Stomach (tissue), 9 donors: ENCODE data around the gene TMA7. TPM values are rescaled to one million over a fixed set of nuclear protein-coding genes. Genes with fewer than 3 reads are reported as not detected.
"Not testable (repeated sequence)": the region's sequence is repeated elsewhere in the genome, so short reads cannot be mapped to it uniquely, and the experiment has no call there.

ENCODE experiments used
- DNase-seq, 2 donors: peaks; one replicate each; pipeline versions ENCODE4 v3.0.0 to v3.0.0-alpha.2; 2013 to 2019
- H3K27ac ChIP-seq, 5 donors: fragments of 200-600 bp in 4 of 5; sonication (generic) in 4 of 5; one replicate each; pipeline ENCODE4 v1.5.1; 2013 to 2019; ENCODE audit warnings: mild to moderate bottlenecking in 1 of 5, moderate library complexity in 1 of 5
- H3K27me3 ChIP-seq, 3 donors: fragments of 200-600 bp; sonication (generic); one replicate each; pipeline ENCODE4 v1.5.1; 2017 to 2019; ENCODE audit warnings: mixed run types in 1 of 3
- H3K36me3 ChIP-seq, 4 donors: fragments of 200-600 bp; sonication (generic); 1 replicate in 3 of 4; 2 replicates in 1 of 4; pipeline ENCODE4 v1.5.1; 2016 to 2019
- H3K4me1 ChIP-seq, 4 donors: fragments of 200-600 bp; sonication (generic); one replicate each; pipeline ENCODE4 v1.5.1; 2016 to 2019
- H3K4me3 ChIP-seq, 4 donors: fragments of 200-600 bp; sonication (generic) in 3 of 4; one replicate each; pipeline ENCODE4 v1.5.1; 2016 to 2019; ENCODE audit warnings: mild to moderate bottlenecking in 1 of 4
- H3K9me3 ChIP-seq, 4 donors: fragments of 200-600 bp; sonication (generic); one replicate each; pipeline ENCODE4 v1.5.1; 2016 to 2019
- EP300 ChIP-seq: sonication (generic); formaldehyde crosslinking; IDR thresholded peaks from one replicate; pipeline ENCODE4 v1.6.1; 2017; ENCODE audit warnings: antibody characterized with exemption
- POLR2A ChIP-seq, 4 donors: fragments of 450-650 bp; IDR thresholded peaks; one replicate each; pipeline ENCODE4 v1.6.1; 2016; ENCODE audit warnings: antibody characterized with exemption in 4 of 4, control low read depth in 2 of 4, mild to moderate bottlenecking in 1 of 4, moderate library complexity in 1 of 4
- POLR2AphosphoS5 ChIP-seq, 3 donors: sonication (generic); formaldehyde crosslinking; IDR thresholded peaks; one replicate each; pipeline ENCODE4 v1.6.1; 2016; ENCODE audit warnings: antibody characterized with exemption in 3 of 3
- WGBS, 5 donors: extraction: QIAGEN DNeasy Blood & Tissue Kit in 3 of 5; methylation state at CpG; one replicate each; pipeline versions ENCODE4 v1.1.5 to v1.1.7; 2013 to 2018; 5-methylcytosine and 5-hydroxymethylcytosine counted together
- intact Hi-C: fragments of 100-400 bp; cut with DNase I; formaldehyde crosslinking; loops from one replicate; pipeline ENCODE4 v1.15.1; 2023; ENCODE audit warnings: low total_unique reads
- polyA plus RNA-seq, 3 donors: library from polyadenylated mRNA; stranded (reverse); fragments of 200-250 nt; gene quantifications; one replicate each; pipeline ENCODE4 v1.2.3, GENCODE V29; 2013
- total RNA-seq, 5 donors: library from RNA; depleted of rRNA; stranded (reverse); fragments of >200 nt; gene quantifications; one replicate each; pipeline versions ENCODE4 v1.1.0 to v1.2.3, GENCODE V29; 2014 to 2016
- TF ChIP-seq, protein P1 (sequence below), 7 experiments: fragments of 450-650 bp in 4 of 7; fragments of 200-600 bp in 3 of 7; sonication (generic) in 3 of 7; IDR thresholded peaks; one replicate each; pipeline ENCODE4 v1.5.1; 2016 to 2019; ENCODE audit warnings: antibody characterized with exemption in 7 of 7, control low read depth in 2 of 7, mild to moderate bottlenecking in 1 of 7
- donor health status: healthy with polysubstance abuse.
- donor health status: Bipolar disorder and iron deficiency.
- donor health status: healthy.

Gene TMA7
- total and polyA plus RNA-seq, 8 donors, result 107 to 702 (median 266) TPM

DNA sequence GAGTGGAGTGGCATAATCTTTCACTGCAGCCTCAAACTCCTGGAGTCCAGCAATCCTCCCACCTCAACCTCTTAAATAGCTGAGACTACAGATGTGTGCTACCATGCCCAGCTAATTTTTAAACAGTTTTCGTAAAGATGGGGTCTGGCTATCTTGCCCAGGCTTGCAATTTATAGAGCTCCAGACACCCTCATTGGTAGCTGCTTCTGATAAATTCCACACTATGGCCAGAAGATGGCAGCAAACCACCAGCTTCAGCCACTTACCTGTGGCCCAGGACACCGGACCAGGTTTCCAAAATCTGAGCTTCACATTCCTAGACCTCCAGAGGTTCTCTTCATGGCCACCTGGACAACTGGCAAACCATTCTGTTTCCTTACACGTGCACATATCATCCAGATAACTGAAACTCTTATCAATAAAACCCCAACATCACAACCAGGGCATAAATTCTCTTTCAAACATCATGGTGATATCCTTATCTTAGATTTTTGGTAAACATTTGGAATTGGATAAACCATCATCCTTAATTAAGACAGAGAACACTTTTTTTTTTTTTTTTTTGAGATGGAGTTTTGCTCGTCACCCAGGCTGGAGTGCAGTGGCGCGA, 39.1 kb upstream of the TMA7 start:
- intact Hi-C loops, result loop anchor here (2.0 kb wide), 1 partner anchor 34 kb away; no protein-coding TSS in a partner anchor

GRCh38 chr3:48401434-48401901, 38.6 kb upstream of the TMA7 start:
- Histone ChIP-seq H3K27ac (peak overlapping the region; percentile 3 to 87 (median 78)), H3K36me3 (peaks cover 22 to 37% (median 30%) of the 10 kb centered on the region in 4 donors), H3K4me1 (peaks cover 0 to 21% (median 16%) of the 10 kb centered on the region in 4 donors)
- intact Hi-C loops, result loop anchor here (2.0 kb wide), 1 partner anchor 33 kb away; no protein-coding TSS in a partner anchor
- DNase-seq, result peak in 1 of 2 donors; percentile 9
- not testable (repeated sequence) for H3K9me3 ChIP-seq, H3K4me3 ChIP-seq, H3K27me3 ChIP-seq
- WGBS, 5 donors, result 86 to 94% (median 88%) methylated on average over 12 of the region's 12 CpGs

More for the DNA sequence above, 39.1 kb upstream of the TMA7 start:
- Histone ChIP-seq H3K27me3 (peaks cover 0 to 4% (median 0%) of the 10 kb centered on the region in 3 donors), H3K27ac (peak overlapping the region in 4 of 5 donors; percentile 57 to 87 (median 78)), H3K4me1 (peaks cover 0 to 21% (median 16%) of the 10 kb centered on the region in 4 donors), H3K9me3 (no peaks in the 10 kb centered on the region), H3K36me3 (peaks cover 17 to 32% (median 25%) of the 10 kb centered on the region in 4 donors), H3K4me3 (no peak overlapping the region)
- WGBS, 5 donors, result 46 to 56% (median 52%) methylated on average over 6 of the region's 6 CpGs
- TF ChIP-seq EP300 (no peak), POLR2A (IDR thresholded peaks at IDR 0.05) (no peak)
- TF ChIP-seq, protein P1, sequence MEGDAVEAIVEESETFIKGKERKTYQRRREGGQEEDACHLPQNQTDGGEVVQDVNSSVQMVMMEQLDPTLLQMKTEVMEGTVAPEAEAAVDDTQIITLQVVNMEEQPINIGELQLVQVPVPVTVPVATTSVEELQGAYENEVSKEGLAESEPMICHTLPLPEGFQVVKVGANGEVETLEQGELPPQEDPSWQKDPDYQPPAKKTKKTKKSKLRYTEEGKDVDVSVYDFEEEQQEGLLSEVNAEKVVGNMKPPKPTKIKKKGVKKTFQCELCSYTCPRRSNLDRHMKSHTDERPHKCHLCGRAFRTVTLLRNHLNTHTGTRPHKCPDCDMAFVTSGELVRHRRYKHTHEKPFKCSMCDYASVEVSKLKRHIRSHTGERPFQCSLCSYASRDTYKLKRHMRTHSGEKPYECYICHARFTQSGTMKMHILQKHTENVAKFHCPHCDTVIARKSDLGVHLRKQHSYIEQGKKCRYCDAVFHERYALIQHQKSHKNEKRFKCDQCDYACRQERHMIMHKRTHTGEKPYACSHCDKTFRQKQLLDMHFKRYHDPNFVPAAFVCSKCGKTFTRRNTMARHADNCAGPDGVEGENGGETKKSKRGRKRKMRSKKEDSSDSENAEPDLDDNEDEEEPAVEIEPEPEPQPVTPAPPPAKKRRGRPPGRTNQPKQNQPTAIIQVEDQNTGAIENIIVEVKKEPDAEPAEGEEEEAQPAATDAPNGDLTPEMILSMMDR (IDR thresholded peaks at IDR 0.05), result peak in 5 of 7 experiments; percentile 64 to 91 (median 79)
- DNase-seq, result peak; percentile 69 to 89

DNA sequence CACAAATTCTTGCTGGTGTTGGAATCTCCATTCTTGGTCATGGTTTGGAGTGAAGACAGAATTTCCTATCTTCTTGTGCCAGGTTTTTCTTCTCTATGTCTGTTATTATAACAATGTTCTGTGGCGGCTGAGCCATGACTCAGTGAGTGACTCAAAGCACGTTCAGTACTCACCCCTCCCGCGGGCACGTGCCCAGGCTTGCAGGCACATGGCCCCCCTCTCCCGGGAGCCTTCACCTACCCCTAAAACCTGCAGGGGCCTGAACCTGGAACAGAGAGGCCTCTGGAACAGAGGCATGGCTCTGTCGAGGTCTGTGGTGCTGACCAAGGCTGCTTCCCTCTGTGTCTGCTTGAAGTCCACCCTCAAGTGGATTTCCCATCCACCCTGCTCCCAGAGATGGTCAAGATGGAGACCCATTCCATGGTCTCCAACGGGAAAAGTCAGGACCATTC, 37.8 kb upstream of the TMA7 start:
- Histone ChIP-seq H3K4me1 (peaks cover 0 to 21% (median 16%) of the 10 kb centered on the region in 4 donors), H3K36me3 (peaks cover 25 to 45% (median 39%) of the 10 kb centered on the region in 4 donors), H3K9me3 (no peaks in the 10 kb centered on the region), H3K4me3 (no peak overlapping the region), H3K27me3 (no peaks in the 10 kb centered on the region), H3K27ac (peak overlapping the region in 4 of 5 donors; percentile 57 to 87 (median 78))
- TF ChIP-seq EP300 (peak; percentile 78), POLR2A (IDR thresholded peaks at IDR 0.05) (no peak), POLR2AphosphoS5 (IDR thresholded peaks at IDR 0.05) (peak; percentile 14 to 81 (median 66))
- TF ChIP-seq, protein P1 (IDR thresholded peaks at IDR 0.05), result no peak
- intact Hi-C loops, result no loop called here
- peak; percentile 59 to 73 for DNase-seq
- 20 to 41% (median 35%) methylated on average over 6 to 8 of the region's 8 CpGs for WGBS, 5 donors

- Histone ChIP-seq H3K4me3 (no peak overlapping the region), H3K4me1 (peaks cover 0 to 21% (median 16%) of the 10 kb centered on the region in 4 donors), H3K9me3 (no peaks in the 10 kb centered on the region), H3K27me3 (no peaks in the 10 kb centered on the region), H3K27ac (peak overlapping the region; percentile 12 to 87 (median 78)), H3K36me3 (peaks cover 29 to 51% (median 45%) of the 10 kb centered on the region in 4 donors)
- WGBS, 5 donors, result 51 to 74% (median 62%) methylated on average over 3 of the region's 3 CpGs
- DNase-seq, result peak in 1 of 2 donors; percentile 1
- intact Hi-C loops, result no loop called here
- no peak for TF ChIP-seq EP300
- TF ChIP-seq, protein P1 (IDR thresholded peaks at IDR 0.05), result no peak
These were observed 37.1 kb upstream of the TMA7 start for GRCh38 chr3:48402907-48403306.
